Body of pancreas (tissue), 4 donors: Measurements from ENCODE around the gene TAF15.

Experiments
- POLR2A ChIP-seq, 3 donors: fragments of 450-650 bp; IDR thresholded peaks; one replicate each; pipeline ENCODE4 v1.6.1; 2016; ENCODE audit warnings: antibody characterized with exemption in 3 of 3, mild to moderate bottlenecking in 2 of 3
- TF ChIP-seq, protein P1 (sequence below), 7 experiments: fragments of 450-650 bp in 4 of 7; fragments of 200-600 bp in 3 of 7; sonication (generic) in 3 of 7; IDR thresholded peaks; one replicate each; pipeline ENCODE4 v1.5.1; 2016 to 2019; ENCODE audit warnings: antibody characterized with exemption in 7 of 7

DNA sequence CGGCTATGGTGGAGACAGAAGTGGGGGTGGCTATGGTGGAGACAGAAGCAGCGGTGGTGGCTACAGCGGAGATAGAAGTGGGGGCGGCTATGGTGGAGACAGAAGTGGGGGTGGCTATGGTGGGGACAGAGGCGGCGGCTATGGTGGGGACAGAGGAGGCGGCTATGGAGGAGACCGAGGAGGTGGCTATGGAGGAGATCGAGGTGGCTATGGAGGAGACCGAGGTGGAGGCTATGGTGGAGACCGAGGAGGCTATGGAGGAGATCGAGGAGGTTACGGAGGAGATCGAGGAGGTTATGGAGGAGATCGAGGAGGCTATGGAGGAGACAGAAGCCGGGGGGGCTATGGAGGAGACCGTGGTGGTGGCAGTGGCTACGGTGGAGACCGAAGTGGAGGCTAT is 35.3 kb downstream of the TAF15 start:
- TF ChIP-seq, protein P1, sequence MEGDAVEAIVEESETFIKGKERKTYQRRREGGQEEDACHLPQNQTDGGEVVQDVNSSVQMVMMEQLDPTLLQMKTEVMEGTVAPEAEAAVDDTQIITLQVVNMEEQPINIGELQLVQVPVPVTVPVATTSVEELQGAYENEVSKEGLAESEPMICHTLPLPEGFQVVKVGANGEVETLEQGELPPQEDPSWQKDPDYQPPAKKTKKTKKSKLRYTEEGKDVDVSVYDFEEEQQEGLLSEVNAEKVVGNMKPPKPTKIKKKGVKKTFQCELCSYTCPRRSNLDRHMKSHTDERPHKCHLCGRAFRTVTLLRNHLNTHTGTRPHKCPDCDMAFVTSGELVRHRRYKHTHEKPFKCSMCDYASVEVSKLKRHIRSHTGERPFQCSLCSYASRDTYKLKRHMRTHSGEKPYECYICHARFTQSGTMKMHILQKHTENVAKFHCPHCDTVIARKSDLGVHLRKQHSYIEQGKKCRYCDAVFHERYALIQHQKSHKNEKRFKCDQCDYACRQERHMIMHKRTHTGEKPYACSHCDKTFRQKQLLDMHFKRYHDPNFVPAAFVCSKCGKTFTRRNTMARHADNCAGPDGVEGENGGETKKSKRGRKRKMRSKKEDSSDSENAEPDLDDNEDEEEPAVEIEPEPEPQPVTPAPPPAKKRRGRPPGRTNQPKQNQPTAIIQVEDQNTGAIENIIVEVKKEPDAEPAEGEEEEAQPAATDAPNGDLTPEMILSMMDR (IDR thresholded peaks at IDR 0.05), result no peak
- no peak for TF ChIP-seq POLR2A (IDR thresholded peaks at IDR 0.05)
